Activated T-cell treated with anti-CD3 and anti-CD28 coated beads for 24 hours (primary cell): ENCODE data around the gene PRKCE.

Experiments used
- DNase-seq: peaks from one replicate; pipeline ENCODE4 v3.0.0-alpha.2; 2020; ENCODE audit warnings: low read depth

PRKCE gene

DNA sequence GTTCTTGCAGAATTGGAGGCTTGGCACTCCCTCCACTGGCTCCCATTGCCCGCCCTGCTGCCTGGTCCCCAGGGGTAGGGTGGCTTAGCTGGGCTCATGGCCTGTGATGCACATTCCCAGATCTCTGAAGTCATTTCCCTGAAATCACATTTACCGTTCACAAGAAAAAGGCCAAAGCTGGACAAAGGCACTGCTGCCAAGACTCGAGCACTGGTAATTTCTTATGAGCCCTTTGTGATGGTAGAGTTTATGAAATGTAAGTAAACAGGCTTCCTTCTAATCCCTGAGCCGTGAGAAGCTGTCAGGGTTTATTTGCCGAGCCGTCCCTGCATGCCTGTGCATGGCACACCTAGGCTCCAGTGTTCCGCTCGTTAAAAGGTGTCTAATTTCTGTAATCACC, 398.6 kb downstream of the PRKCE start:
- no peak for DNase-seq

DNA sequence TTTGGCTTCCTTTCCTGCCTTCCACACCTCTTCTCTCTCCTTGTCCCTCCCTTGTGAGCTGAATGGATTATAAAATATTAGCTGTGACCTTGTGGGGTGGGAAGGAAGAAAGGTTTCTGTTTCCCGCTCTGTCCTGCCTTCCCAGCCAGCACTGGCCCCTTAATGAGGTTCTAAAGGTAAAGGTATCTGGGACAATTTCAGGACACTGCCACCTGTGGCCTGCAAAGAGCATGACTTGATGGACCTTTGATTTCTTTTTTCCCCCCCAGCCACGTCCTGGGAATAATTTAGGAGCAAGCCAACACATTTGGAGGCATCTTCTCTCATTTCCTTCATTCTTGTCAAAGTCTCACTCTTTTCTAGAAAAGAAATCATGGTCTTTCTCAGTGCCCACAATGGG, 399.0 kb downstream of the PRKCE start:
- no peak for DNase-seq

DNA sequence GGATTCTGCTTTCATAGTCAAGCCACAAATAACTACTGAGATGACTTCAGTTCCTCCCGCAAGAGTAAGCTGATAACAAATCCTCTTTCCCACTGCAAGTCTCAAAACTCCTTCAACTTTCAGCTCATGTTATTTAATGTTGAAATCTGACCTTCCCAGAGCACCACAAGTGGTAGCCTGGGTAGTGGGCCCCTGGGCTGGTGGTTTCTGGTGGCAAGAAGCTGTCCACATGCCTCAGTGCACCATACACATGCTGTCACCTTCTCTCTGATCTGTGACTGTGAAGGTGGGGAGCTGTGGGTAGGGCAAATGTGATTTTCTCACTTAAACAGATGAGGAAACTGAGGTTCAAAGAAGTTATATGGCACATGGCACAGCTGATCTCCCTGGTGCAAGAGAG, 399.6 kb downstream of the PRKCE start:
- DNase-seq = no peak

DNA sequence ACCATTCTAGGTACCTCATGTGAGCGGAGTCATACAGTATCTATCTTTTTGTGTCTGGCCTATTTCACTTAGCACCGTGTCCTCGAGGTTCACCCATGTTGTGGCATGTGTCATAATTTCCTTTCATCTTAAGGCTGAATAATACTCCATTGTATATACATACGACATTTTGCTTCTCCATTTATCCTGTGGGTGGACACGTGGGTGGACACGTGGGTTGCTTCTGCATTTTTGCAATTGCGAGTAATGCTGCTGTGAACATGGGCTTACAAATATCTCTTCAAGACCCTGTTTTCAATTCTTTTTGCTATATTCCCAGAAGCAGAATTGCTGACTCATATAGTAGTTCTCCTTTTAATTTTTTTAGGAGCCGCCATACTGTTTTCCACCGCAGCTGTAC, 402.1 kb downstream of the PRKCE start:
- no peak for DNase-seq

DNA sequence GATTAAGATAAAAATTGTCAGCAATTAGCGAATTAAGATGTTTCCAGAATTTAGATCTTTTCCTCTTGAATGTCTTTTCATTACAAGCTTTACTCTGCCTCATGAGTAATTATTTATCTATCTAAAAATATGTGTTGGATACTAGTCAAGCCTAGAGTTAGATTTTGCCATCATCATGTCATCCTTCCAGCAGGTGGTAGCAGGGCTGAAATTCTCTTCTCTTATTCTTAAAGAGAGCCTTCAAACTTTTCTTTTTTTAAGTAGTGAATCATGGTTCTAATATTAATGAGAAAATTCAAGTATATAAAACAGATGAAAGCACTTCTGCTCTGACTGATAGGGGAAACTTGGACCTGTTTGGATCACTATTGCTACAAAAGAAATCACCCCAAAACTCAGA, 405.1 kb downstream of the PRKCE start:
- no peak for DNase-seq

DNA sequence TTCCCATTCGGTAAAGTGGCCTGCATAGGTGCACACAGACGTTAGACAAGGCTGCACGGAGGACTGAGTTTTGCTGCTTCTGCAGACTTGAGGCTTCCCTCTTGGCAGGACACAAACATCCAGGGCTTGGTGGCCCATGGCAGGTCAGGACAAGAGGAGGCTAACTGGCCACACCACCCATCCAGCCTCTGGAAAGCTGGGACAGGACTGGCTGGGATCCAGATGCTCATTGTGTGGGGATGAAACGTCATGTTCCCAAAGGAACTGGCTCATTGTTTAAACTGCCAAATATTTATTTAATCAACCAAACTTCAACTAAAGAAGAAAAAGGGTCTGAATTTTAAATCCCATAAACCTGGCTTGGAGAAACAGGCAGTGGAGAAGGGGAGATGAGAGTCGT, 406.7 kb downstream of the PRKCE start:
- no peak for DNase-seq

DNA sequence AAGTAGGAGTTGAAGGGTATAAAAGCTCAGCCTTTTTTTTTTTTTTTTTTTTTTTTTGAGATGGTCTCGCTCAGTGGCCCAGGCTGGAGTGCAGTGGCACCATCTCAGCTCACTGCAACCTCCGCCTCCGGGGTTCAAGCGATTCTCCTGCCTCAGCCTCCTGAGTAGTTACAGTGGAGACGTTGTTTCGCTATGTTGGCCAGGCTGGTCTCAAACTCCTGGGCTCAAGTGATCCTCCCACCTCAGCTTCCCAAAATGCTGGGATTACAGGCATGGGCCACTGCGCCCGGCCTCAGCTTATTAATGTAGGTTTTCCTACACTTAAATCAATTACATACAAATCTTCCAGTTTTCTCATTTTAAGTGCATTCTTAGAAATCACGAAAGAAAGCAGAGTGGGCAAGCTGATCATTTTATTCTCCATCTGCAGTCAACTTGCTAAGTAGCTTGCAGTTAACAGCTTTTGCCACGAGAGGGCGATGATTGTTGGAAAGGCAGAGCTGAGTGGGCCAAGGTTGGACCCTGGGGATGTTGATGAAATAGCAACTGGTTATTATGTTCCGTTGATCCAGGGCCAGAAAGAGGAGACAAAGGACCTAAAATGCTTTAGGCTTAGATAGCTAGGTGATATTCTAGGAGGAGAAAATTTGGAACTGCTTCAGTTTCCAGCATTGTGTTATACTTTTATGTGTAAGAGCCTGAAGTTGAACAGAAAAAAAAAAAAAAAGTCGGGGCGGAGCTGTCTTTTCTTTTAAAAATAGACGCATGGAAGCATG, 411.4 kb downstream of the PRKCE start:
- peak; percentile 62 for DNase-seq

DNA sequence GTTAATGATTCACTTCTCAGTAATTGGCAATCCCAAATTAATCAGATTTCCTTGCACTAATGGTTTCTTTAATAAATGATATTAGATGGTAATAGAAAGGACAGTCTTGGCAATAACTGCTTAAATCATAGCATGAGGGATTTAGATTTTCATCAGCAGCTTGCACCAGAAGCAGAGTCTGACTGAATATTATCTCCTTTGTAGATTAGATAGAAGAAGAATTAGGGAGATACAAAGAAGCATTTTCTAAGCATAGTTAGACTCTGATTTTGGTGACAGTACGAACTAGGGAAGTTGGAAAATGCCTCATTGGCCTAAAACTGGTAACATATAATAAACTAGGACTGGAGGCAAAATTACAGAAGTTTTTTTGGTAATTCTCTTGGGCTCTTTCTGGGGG, 412.9 kb downstream of the PRKCE start:
- no peak for DNase-seq

DNA sequence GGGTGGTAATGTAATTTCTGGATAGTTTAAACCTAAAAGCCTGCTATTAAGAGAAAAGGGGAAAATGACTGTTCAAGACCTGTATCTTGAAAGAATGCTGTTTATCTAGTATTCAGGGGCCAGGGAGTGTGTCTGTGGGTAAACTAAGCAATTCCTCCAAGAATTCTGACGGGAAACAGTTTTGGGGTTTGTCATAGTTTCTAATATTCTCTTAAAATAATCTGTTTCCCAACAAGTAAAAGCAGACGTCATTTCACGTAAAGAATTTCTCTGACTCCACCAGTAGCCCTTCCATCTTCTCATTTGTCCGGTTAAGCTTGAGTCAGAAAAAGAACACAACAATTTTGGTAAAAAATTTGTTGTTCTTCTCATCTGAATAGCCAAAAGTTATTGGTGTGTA, 413.7 kb downstream of the PRKCE start:
- no peak for DNase-seq

DNA sequence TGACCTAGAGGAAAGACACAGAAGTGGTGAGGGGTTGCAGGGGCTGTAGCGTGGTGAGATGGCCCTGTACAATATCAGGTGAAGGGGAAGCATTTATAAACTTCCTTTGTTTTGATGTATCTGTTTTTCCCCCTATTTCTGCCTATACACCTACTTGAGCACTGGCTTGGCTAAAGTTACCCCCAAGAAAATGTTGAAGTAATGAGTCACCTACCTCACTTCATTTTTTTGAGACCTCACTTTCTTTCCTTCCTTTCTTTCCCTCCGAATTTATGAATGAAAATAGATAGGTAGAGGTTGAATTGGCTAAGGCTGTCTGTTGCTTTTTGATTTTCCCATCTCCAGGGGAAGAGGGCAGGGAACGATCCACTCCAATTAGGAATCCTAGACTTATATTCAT, 414.6 kb downstream of the PRKCE start:
- no peak for DNase-seq

DNA sequence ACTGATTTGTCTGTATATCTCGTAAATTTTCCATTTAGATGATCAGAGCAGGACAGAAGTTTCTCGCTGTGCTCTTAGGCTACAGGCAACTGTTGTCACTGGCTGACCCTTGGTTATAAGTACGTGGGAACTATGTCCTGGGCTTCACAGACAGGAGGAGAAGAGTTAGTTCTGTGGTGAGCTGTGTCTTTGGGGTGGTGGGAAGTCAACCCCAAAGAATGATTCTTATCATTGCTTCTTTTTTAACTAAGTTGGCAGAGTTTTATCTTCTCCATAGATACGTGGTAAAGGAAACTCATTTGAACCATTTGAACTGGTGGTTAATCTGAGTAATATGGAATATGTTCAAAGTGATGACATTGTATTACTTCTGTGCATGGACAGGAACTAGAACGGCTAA, 415.1 kb downstream of the PRKCE start:
- no peak for DNase-seq

DNA sequence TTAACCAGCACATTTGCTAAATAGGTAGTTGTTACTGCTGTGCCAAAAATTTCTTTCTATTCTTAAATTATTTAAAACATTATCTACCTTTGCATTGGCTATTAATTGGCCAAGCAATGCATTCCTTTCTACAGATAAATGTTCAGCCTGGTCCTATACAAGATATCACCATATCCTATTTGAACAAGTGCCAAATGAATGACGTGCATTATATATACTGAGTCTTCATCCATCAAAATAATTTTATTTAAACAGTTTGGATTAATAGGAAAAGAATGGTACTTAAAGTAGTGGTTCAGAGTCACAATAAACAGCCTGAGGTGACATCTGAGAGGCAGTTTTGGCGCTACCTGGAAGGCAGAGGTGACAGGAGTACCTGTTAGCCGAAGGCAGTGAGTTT, 415.6 kb downstream of the PRKCE start:
- no peak for DNase-seq

DNA sequence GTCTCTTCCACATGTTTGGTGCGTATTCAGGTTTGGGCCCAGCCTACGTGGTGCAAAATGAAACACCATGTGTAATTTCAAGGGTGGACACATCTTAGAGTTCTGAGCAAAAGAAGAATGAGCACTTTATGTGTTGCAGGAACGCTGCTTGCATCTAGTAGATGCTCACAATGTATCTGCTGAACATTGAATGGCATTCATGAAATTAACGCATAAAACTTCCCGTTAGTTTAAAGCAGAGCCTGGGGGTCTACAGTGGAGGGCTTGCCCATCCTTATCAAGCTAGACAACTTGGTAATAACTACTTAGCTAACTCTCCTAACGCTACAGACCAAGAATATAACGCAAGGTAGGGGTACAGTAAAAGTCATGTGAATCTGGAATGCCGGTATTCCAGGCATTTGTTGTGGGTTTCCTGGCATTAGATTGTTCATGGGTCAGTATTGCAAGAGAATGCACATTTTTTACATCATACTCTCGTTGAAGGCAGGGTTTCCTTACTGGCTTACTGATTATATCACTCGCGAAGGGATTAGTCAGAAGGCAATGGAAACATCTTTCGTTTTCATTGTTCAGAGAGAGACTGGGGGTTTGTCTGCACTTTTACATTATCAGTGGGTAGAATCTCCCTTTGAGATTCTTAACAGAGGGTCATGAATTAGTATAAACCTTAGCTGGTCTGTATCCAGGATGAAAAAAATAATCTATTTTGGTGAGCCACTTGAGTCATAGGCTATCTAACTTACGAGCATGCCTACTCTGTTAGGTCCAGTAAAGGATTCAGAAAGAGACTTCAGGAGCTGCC, 416.2 kb downstream of the PRKCE start:
- no peak for DNase-seq

DNA sequence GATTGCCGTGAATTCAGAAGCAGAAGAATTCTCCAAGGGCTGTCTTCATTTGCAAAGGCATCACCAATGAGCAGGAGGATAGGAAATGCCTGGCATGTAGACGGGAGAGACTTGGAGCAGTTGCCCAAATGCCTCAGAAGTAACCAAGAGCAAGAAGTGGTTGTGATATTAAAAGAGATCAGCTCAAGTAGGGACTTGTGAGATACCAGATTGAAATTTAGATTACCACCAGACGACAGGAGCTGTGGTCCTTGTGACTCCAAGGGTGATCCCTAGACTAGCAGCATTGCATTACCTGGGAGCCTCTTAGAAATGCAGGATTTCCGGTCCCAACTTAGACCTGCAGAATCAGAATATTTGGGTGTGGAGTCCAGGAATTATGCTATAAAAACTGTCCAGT, 417.2 kb downstream of the PRKCE start:
- no peak for DNase-seq

DNA sequence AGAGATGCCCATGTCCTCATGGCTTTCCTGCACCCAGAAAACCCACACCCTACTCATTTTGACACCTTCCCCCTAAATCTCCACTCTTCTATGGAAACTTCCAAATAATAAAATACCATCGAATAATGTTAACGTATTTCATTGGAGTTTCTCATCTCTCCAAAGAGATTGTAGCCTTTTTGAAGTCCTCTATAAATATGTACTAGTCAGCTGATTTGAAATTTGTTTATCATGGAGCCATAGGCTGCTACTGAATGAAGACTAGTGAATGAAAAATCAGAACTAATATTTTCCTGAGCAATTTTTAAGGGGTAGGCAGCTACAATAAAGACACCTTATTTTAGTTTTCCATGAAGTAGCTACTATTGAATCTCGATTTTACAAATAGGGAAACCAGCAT, 419.6 kb downstream of the PRKCE start:
- DNase-seq = no peak

DNA sequence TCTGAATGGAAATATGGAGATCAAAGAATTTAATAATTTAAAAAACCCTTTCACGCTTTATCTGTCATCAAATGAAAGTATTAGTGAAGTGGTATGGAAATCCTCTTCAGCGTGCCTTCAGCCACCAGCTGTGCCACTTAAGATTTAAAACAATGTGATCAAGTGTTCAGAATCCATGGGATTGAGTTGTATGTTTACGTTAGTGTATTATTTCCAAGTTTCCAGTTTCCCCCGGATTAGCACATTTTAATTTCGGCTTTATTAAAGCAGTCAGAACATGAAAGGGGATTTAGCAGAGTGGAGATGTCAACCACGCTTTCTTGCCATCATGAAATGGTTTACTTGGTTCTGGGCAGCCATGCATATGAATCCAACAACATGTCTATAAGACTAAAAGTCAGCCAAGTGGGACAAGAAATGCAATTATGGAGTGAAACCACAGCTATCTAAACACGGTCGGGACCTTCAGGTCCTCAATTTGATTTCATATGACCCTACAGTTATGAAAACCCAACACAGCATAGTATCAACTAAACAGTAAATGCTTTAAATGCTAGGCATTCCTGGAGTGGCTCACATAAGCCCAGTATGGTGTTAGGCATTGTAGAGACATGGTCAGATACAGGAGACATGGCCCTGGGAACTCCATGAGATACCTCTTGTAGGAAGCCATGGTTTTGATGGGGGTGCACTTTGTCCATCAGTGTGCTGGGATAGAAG, 420.8 kb downstream of the PRKCE start:
- no peak for DNase-seq

DNA sequence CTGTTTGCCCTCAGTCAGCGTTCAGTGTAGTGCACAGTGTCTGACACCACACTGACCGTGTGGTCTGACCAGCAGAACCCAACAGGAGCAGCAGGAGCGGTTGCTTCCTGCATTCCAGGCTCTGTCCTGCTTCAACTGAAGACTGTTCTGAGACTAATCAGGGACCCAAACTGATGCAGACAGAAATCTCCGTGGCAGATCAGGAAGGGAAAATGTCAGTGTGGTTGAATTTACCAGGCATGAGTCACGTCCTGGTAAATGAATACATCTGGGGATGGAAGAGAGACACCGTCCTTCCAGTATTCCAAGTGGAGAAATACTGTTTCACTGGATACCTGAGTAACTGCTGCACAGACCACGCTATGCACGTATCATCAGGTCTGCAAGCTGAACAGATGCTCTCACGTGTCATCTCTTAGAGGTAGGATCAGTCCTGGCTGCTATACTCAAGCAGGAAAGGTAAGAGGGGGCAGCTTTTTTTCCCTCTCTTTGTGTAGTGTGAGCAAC, 422.1 kb downstream of the PRKCE start:
- no peak for DNase-seq

DNA sequence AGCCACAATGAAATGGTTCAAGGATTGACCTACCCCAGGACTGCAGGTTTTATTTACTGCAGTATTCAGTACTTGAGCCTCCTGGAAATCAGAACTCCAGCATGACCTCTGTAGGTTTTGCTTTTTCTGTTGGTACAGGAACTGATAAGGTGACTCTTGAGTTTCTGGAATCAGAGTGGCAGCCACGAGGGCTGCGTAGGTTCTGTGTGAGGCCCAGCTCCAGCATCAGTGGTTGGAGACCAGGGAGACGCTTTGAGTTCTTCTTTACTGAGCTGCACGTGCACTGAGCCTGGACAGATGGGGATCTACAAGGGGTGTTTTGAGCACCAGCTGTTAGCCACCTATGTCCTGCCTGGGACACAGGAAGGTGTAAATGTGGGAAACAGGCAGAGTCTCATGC, 423.0 kb downstream of the PRKCE start:
- no peak for DNase-seq

DNA sequence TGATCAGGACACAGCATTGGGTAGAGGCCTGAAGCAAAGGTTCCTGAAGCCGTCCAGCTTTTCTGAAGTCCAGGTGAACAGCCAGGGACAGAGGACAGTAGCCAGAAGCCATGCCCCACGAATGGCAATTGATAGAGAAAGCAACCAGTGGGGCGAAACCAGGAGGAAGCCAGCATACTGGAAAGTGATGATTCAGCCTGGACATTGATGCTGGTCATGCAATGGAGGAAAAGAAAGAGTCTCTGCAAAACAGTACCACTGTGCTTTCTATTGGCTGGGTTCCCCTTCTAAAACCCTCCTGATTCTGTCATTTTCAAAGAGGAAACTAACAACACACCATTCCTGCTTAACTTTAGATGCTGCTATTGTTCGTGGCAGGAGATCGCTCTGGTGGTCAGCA, 424.4 kb downstream of the PRKCE start:
- DNase-seq = no peak

DNA sequence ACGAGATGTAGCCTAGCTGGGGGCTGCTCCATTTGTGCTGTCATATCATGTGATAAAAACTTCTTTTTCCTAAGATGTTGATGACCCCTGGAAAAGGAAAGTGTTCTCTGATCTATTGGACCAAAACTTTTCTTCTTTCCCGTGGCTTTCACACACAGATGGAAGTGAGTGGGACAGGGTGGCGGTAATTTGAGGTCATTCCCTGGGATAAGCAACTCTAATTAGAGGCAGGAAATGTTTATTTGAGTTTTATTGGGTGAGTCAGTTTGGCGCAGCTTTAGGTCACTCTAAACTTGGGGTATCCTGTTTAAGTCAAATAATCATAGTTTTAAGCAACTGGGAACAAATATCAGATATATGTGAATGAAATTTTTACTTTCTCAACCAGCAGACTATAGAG, 424.8 kb downstream of the PRKCE start:
- no peak for DNase-seq

DNA sequence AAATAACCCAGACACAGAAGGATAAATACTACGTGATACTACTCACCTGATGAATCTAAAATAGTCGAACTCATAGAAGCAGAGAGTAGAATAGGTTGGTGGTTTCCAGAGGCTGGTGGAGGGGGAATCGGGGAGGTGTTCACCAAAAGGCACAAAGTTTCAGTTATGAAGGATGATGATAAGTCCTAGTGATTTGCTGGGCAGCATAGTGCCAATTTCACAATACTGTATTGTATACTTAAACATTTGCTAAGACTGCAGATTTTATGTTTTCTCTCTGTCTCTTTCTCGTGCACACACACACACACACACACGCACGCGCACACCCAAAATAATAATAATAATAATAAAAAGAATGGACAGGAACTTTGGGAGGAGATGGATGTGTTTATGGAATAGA, 425.4 kb downstream of the PRKCE start:
- no peak for DNase-seq

DNA sequence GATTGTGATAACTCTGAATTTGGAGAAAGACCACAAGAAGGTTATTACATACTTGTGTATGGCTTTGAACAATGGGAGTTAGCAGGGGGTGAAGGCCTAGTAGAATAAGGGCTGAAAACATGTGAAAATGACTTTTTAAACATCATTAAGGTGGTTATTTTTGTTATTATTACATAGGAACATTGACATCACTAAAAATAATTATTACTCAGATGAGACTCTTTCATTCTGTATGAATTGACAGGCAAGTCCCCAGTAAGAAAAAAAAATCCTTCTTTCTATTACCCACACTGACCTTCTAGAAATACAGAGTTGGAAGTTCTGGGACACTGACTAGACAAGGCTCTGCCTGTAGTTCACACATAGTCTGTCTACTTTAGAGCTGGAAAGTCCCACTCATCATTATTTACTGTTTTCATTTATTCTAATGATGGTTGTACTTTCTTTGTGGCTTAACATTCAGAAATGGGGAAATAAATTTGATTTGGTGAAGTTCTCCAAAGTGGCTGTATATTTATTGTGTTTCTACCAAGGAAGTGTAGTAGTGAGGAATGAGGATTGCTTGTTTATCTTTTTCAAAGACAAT, 426.1 kb downstream of the PRKCE start:
- no peak for DNase-seq
